HCT116 (cell line): ENCODE measurements around the gene TMEM125. TPM values are rescaled to one million over a fixed set of nuclear protein-coding genes. Genes with fewer than 3 reads are reported as not detected.

Experiments used
- ATAC-seq: fragments of 200-7000 bp; cut with Tn5 transposase; 2 replicates; pipeline ENCODE4 v1.9.1; 2020; ENCODE audit warnings: mild to moderate bottlenecking, moderate library complexity
- BruUV-seq: library from RNA; stranded (reverse); fragments of 400-500 nt; replicated peaks from 2 replicates; lab custom pipeline; 2021; lab: Mats Ljungman, UMichigan
- CTCF ChIA-PET: fragments of 300-600 bp; sonication (Branson Sonifier 250); formaldehyde crosslinking; loops from one replicate; lab custom pipeline; 2021; ENCODE audit warnings: antibody characterized with exemption; lab: Charles Lee
- POLR2A ChIA-PET: fragments of 300-600, 350-600 bp; sonication (Branson Sonifier 250); formaldehyde crosslinking; loops from one replicate; lab custom pipeline; 2021; ENCODE audit warnings: antibody characterized with exemption; lab: Charles Lee
- RAD21 ChIA-PET, 2 experiments: fragments of 300-600 bp; sonication (Branson Sonifier 250); formaldehyde crosslinking; loops; one replicate each; lab custom pipeline; 2023; ENCODE audit warnings: low total read pairs in 2 of 2; ENCODE audit not compliant: uncharacterized antibody in 2 of 2, unreplicated experiment in 2 of 2, low non-redundant PET in 1 of 2; lab: Charles Lee
- DNase-seq: peaks from one replicate; pipeline ENCODE4 v3.0.0-alpha.2; 2010; ENCODE audit warnings: low read depth, low spot score
- H2AFZ ChIP-seq: fragments of 200-600 bp; shearing (Covaris generic), sonication (generic); 2 replicates; pipeline ENCODE4 v1.6.1; 2017; ENCODE audit warnings: low read depth, mixed run types, mixed read lengths, antibody characterized with exemption, low read length; ENCODE audit not compliant: poor library complexity, severe bottlenecking
- H3K27ac ChIP-seq: 2 replicates; pipeline ENCODE4 v1.5.1; 2012; ENCODE audit warnings: low read depth, low read length
- H3K27me3 ChIP-seq: fragments of 200-600 bp; sonication (generic); 2 replicates; pipeline ENCODE4 v1.6.1; 2016; ENCODE audit warnings: mixed run types, low read length, mixed read lengths; ENCODE audit not compliant: insufficient read depth
- H3K36me3 ChIP-seq, 2 experiments: fragments of 200-500 bp in 1 of 2; fragments of 200-600 bp in 1 of 2; sonication (Bioruptor generic) in 1 of 2; sonication (generic) in 1 of 2; 2 replicates each; pipeline versions ENCODE4 v1.5.1 to v1.6.1; 2014 to 2016; ENCODE audit warnings: low read length in 2 of 2, inconsistent platforms in 1 of 2, mixed read lengths in 1 of 2, mixed run types in 1 of 2; ENCODE audit not compliant: insufficient read depth in 2 of 2, control insufficient read depth in 1 of 2
- H3K4me1 ChIP-seq, 2 experiments: fragments of 200-600 bp in 1 of 2; sonication (generic) in 1 of 2; 2 replicates each; pipeline versions ENCODE4 v1.5.1 to v1.6.1; 2012 to 2017; ENCODE audit warnings: low read length in 2 of 2, inconsistent platforms in 1 of 2, mild to moderate bottlenecking in 1 of 2, mixed read lengths in 1 of 2, mixed run types in 1 of 2, moderate library complexity in 1 of 2; ENCODE audit not compliant: insufficient read depth in 2 of 2, control insufficient read depth in 1 of 2
- H3K4me2 ChIP-seq: fragments of 200-600 bp; sonication (generic); 2 replicates; pipeline ENCODE4 v1.6.1; 2017; ENCODE audit warnings: mixed run types, low read length, mixed read lengths
- H3K4me3 ChIP-seq, 2 experiments: fragments of 200-600 bp in 1 of 2; sonication (generic) in 1 of 2; replicated peaks in 1 of 2; 2 replicates each; pipeline ENCODE4 v1.5.1; 2011 to 2016; ENCODE audit warnings: low read length in 2 of 2, control low read depth in 1 of 2, low read depth in 1 of 2, mild to moderate bottlenecking in 1 of 2, mixed read lengths in 1 of 2, mixed run types in 1 of 2
- H3K79me2 ChIP-seq: fragments of 200-600 bp; sonication (generic); 2 replicates; pipeline ENCODE4 v1.6.1; 2017; ENCODE audit warnings: mild to moderate bottlenecking, mixed run types, low read length, moderate library complexity, mixed read lengths; ENCODE audit not compliant: insufficient read depth
- H3K9ac ChIP-seq: fragments of 200-600 bp; sonication (generic); 2 replicates; pipeline ENCODE4 v1.6.1; 2016; ENCODE audit warnings: low read length, mixed read lengths
- H3K9me2 ChIP-seq: fragments of 200-600 bp; sonication (generic), shearing (Covaris generic); 2 replicates; pipeline ENCODE4 v1.6.1; 2017; ENCODE audit warnings: mixed run types, mild to moderate bottlenecking, moderate library complexity; ENCODE audit not compliant: insufficient read depth
- H3K9me3 ChIP-seq, 2 experiments: fragments of 200-500 bp in 1 of 2; fragments of 200-600 bp in 1 of 2; sonication (Bioruptor generic) in 1 of 2; sonication (generic) in 1 of 2; 2 replicates each; pipeline ENCODE4 v1.6.1; 2014 to 2017; ENCODE audit warnings: low read length in 2 of 2, mixed read lengths in 2 of 2, inconsistent platforms in 1 of 2, low read depth in 1 of 2, mild to moderate bottlenecking in 1 of 2, mixed run types in 1 of 2, moderate library complexity in 1 of 2; ENCODE audit not compliant: control insufficient read depth in 1 of 2, insufficient read depth in 1 of 2
- H4K20me1 ChIP-seq: fragments of 200-600 bp; sonication (generic), shearing (Covaris generic); 2 replicates; pipeline ENCODE4 v1.6.1; 2017; ENCODE audit warnings: mixed run types, mild to moderate bottlenecking, moderate library complexity; ENCODE audit not compliant: insufficient read depth
- CBX3 ChIP-seq: IDR thresholded peaks from 2 replicates; pipeline ENCODE4 v1.6.1; 2012; ENCODE audit warnings: low read depth
- CTCF ChIP-seq, 3 experiments: fragments of 200-600 bp in 1 of 3; sonication (generic) in 1 of 3; IDR thresholded peaks in 2 of 3; conservative IDR thresholded peaks in 1 of 3; 2 replicates each; pipeline ENCODE4 v1.5.1; 2012 to 2017; ENCODE audit warnings: low read depth in 2 of 3, low read length in 2 of 3, antibody characterized with exemption in 1 of 3, borderline replicate concordance in 1 of 3, control low read depth in 1 of 3, mild to moderate bottlenecking in 1 of 3, mixed read lengths in 1 of 3, mixed run types in 1 of 3, moderate library complexity in 1 of 3; ENCODE audit not compliant: insufficient read depth in 1 of 3
- EZH2 ChIP-seq: fragments of 200-600 bp; sonication (generic); IDR thresholded peaks from 2 replicates; pipeline ENCODE4 v1.6.1; 2017; ENCODE audit warnings: antibody characterized with exemption, mixed run types
- EZH2phosphoT487 ChIP-seq: fragments of 200-600 bp; IDR thresholded peaks from 2 replicates; pipeline ENCODE4 v1.6.1; 2018; ENCODE audit warnings: antibody characterized with exemption, borderline replicate concordance
- MAX ChIP-seq: IDR thresholded peaks from 2 replicates; pipeline ENCODE4 v1.6.1; 2012
- TCF7L2 ChIP-seq: IDR thresholded peaks from 2 replicates; pipeline ENCODE4 v1.7.0; 2011; ENCODE audit warnings: borderline replicate concordance, inconsistent platforms; ENCODE audit not compliant: insufficient read depth, insufficient read length; ENCODE audit errors: extremely low read depth
- ZBTB33 ChIP-seq: IDR thresholded peaks from 2 replicates; pipeline ENCODE4 v1.6.1; 2011; ENCODE audit warnings: mild to moderate bottlenecking, low read length, moderate library complexity; ENCODE audit not compliant: insufficient replicate concordance; ENCODE audit errors: extremely low read depth
- intact Hi-C: fragments of 100-400 bp; cut with micrococcal nuclease; formaldehyde crosslinking; loops from 2 replicates; pipeline ENCODE4 v1.10.0; 2022
- total RNA-seq: library from RNA; stranded (reverse); gene quantifications from one replicate; pipeline ENCODE4 v1.2.1, GENCODE V29; 2021; ENCODE audit not compliant: unreplicated experiment

TMEM125 gene
- total RNA-seq, 1 experiment from 2014 or later: 13.9 TPM

- no peaks in the 10 kb centered on the region for H3K9me3 ChIP-seq
- no peak for ATAC-seq
- intact Hi-C loops: no loop called here
- no TSS peak for BruUV-seq
- H2AFZ ChIP-seq: no peak overlapping the region
- TF ChIP-seq MAX: no peak
- no peak for TF ChIP-seq ZBTB33
- no peak for TF ChIP-seq EZH2
- TF ChIP-seq CBX3: no peak
- TF ChIP-seq EZH2phosphoT487: no peak
- no peak for TF ChIP-seq CTCF (IDR thresholded peaks at IDR 0.05 in 2 of 3, conservative IDR thresholded peaks at IDR 0.05 in 1 of 3; ENCODE audit: borderline replicate concordance in 1 of 3, insufficient read depth in 1 of 3, low read depth in 2 of 3, low read length in 2 of 3)
- no peak for TF ChIP-seq TCF7L2
- TF ChIP-seq, all 23 proteins: peak for 0
- ChIA-PET RAD21 (no interaction called here), POLR2A (no interaction called here), CTCF (interaction anchor here (2.5 kb wide), 1 partner anchor 182 kb away, joined by 6 read pairs; no protein-coding TSS in a partner anchor)
- no peaks in the 10 kb centered on the region for H3K9me2 ChIP-seq
- no peaks in the 10 kb centered on the region for H3K79me2 ChIP-seq
- peaks cover 4 to 9% of the 10 kb centered on the region in 2 experiments; a peak in 3 of 4 replicates for H3K4me1 ChIP-seq
- H3K4me3 ChIP-seq: no peak overlapping the region
- no peak overlapping the region for H3K9ac ChIP-seq
- no peak for DNase-seq
- no peaks in the 10 kb centered on the region for H3K36me3 ChIP-seq
- no peaks in the 10 kb centered on the region for H3K27me3 ChIP-seq
- no peak overlapping the region for H3K4me2 ChIP-seq
- no peaks in the 10 kb centered on the region for H4K20me1 ChIP-seq
- no peak overlapping the region for H3K27ac ChIP-seq
Observed at GRCh38 chr1:43232482-43232881, 37.3 kb upstream of the TMEM125 start.
